Measurements from ENCODE around the gene BCL11B.

BCL11B gene

DNA sequence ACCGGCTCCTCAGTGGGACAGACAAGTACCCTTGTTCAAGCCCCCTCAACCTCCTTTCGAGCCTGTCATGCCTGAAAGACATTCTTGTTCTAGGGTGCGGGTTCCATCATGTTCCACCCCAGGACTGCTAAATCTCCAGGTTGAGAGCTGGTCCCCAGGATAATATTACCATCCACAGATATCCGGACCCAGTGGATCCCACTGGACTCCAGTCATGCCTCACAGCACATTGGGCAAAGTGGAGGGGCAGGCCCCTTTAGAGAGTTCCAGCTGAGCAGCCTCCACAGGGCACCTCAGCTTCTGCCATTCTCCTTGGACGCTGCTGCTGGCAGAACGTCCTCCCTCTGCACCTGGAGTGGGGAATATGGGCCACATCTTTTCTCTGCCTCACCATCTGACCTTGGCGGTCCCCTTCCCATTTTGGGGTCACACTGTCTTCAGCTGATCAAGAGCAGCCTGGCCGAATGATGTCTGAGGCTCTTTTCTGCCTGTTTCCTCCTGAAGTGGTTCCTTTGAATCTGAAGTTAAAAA, 137.4 kb downstream of the BCL11B start:
- no peak for DNase-seq (ENCODE audit: low read depth)

DNA sequence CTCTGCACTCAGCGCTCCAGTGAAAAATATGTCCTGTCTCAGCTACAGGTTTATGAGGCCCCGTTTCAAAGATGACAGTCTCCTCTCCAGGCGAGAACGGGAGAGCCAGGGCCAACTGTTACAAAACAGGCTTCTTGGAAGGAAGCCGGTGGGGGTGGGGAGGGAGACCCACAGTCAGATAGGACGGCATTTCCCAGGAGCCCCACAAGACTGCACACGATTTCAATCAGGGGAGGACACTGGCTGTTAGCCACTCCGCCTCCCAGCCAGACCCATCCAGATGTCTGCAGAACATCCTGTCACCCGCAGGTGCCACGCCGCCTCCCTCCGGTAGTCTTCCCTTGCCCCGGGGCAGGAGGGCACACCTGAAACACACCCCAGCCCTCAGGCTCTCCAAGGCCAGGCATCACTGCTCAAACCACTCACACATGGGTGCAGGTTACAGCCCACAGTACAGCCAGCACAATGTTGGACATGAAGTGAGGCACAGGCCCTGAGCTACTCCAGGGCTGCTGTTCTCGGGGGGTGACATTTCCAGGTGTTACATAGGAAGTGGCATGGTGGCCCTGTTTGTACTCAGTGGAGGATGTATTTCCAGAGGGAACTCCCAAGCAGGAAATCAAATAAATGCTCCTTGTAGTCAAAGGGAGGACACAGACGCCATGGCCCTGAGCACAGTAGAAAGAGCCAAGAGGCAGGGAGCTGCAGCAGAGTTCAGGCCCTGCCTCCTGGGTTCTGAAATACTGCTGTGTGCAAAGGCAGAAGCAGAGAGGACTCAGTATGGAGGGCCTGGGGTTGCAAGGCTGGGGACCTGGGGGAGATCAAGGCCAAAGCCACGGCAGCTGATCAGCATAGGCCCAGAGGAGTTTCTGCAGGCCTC, 138.1 kb downstream of the BCL11B start:
- no peak for DNase-seq (ENCODE audit: low read depth)

DNA sequence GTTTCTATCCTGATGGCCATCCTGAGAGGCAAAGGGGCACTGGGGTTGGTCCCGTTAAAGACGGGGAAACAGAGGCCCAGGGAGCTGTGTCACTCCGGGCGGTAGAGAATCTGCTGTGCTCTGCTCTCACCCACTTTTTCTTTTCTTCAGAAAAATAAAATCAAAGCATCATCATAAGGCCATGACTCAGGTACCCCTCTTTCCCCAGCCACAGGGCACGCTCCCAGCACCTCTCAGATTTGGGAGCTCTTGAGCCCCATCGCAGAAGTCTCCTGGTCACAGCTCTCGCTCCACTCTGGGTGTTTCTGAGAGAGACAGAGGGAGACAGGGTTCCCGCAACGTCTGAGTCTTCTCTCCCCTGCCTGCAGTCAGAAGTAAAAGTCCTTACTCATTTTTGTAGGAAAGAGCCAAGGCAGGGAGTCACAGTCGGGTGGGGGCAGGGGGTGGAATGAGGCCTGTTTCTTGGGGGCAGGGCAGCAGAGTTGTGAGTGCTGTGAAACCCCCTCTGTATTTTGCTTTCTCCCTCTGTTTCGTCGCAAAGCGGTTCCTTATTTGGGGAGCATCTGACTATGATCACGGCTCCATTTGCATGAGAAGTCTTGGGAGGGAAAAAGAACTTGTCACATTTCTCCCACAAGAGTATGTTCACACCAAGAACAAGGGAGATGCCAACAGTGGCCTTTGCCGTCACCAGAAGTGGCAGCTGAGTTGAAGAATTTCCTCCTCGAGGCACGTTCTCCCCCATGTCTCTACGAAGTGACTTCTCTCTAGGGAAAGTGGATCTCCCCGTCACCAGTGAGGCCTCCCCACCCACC, 139.0 kb downstream of the BCL11B start:
- DNase-seq (ENCODE audit: low read depth) = no peak

DNA sequence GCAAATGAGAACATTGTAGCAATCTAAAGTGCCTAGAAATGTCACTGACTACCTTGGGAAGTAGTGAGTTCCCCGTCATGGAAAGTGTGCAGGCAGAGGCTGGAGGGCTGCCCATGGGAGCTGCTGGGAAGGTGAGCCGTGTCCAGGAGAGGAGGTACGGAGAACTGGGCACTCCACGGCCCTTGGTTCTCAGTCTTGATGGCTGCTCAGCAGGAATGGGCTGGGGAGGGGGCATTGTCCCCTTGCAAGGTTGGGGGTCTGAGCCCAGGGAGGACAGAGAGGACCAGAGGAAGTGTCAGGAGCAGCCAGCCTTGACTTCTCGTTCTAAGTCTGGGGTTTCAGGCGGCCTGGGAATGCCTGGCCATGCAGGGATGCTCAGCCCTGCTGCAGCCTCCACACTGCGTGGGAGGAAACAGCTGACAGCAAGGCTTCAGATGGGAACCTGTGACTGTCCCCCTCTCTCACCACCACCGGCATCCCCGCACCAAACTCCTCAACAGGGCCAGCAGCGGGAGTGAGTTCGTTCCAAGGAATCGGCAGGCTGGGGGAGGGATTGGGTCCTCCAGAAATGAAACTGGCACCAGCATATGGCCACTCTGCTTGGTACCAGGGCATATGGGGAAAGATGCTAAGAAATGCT, 140.2 kb downstream of the BCL11B start:
- no peak for DNase-seq (ENCODE audit: low read depth)

DNA sequence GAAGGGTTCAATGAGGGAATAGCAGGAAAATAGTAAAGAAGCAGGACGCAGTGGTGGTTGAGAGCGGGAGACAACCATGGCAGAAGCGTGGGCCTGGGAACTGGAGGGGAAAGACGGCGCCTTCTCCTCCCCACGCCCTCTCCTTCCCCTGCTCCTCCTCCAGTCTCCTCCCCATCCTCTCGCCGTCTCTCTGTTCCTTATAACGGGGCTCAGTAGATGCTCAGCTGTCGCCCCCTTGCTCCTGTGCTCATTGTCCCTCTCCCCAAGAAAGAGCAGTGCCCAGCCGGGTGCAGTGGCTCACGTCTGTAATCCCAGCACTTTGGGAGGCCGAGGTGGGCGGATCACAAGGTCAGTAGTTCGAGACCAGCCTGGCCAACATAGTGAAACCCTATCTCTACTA, 142.0 kb downstream of the BCL11B start:
- no peak for DNase-seq (ENCODE audit: low read depth)

DNA sequence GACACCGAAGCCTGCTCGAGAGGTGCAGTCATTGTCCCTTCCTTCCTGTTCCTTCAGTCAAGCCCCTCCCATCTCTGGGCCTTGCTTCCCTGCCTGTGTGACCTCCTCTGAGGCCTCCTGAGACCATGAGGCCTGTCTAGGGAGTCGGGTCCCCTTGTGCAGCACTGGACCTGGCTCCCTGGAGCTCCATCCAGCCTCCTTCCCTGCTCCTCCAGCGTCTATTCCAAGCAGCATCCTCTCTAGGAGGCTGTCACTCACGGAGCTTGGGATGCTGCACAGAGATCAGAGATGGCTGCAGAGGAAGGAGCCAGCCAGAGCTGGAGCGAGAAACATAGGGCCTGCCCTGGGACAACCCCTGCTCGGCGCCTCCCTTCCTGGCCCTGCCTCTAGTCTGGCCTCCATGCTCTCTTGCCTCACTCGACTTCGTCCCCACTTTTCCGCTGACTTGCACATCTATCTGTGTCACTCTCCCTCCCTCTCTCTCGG, 142.7 kb downstream of the BCL11B start:
- no peak for DNase-seq (ENCODE audit: low read depth)

DNA sequence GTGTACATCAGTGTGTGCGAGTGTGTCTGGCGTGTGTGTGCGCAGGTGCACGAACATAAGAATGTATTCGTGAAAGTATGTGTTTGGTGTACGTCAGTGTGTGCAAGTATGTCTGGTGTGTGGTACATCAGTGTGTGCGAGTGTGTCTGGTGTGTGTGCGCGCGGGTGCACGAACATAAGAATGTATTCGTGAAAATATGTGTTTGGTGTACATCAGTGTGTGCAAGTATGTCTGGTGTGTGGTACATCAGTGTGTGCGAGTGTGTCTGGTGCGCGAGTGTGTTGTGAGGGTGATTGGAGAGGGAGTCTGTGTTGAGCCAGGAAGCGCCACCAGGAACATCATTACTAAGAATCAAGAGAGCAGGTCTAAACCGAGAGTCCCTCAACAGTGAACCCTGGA, 143.8 kb downstream of the BCL11B start:
- no peak for DNase-seq (ENCODE audit: low read depth)

DNA sequence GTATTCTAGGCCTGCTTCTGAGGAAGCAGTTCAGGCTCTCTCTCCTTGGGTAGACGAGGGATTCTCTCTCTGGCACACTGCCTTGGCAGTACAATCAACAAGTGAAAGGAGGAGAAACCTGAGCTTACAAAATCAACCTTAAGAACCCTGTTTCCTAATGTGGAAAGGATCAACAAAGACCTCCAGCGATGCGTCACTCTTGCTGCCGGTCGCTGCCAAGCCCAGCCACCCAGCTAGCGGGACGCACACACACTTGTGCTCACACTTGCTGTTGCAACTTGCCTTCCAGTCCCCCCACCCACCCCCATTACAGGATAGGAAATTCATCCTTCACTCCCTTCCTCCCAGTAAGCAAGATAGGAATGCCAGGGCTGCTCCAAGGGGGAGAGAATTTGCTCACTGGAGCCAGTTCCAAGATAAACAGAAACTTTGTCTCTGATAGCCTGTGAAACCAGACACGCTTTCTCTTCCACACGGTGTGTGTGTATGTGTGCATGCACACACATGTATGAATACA, 144.3 kb downstream of the BCL11B start:
- no peak for DNase-seq (ENCODE audit: low read depth)

DNA sequence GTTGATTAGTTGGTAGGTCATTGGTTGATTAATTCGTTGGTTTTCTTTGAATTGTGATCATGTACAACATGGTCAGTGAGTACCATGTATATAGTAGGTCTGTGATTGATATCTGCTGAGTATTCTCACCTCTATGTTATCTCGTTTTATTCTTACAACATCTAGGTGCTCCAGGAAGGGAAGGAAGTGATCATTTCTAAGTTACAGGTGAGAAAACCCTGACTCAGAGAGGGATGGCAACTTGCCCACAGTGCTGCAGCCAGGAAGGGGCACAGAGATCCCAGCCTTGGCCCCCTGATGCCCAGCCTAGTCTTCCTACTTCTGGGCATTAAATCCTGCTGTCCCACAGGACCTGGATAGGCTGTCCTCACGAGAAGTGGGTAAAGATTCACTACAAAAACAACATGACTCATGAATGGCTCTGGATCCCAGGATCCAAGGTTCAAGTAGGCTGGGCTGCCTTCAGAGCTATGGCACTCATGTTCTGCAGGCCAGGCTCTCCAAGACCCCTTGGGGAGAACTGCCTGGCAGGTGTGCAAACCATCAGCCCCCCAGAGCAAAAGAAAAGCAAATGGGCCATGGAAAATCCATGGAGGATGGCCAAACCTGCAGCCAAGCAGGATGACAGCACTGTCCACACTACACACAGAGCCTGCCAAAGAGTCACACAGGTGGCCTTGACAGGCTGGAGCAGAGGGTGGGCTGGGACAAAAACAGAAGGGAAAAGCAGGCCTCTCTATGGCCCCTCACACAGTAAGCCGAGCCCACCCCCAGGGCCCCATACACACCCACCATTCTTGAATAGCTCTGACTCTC, 146.2 kb downstream of the BCL11B start:
- no peak for DNase-seq (ENCODE audit: low read depth)

DNA sequence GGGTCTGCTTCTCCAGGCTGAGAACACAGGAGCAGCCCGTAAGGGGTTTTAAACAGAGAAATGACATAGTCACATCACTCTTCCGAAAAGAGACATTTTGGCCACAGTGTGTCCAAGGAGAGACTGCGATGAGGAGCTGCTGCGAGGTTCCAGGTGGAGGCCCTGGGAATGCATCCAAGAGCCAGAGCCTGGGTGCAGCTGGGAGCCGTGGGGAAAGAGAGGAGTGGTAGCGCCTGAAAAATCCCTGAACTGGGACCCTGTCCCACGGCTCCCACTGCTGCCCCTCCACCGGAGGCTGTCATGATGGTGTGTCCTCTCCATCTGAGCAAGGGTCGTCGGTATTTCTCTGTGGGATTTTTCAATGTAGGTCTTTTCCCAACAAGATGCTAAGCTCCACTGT, 146.9 kb downstream of the BCL11B start:
- no peak for DNase-seq (ENCODE audit: low read depth)

DNA sequence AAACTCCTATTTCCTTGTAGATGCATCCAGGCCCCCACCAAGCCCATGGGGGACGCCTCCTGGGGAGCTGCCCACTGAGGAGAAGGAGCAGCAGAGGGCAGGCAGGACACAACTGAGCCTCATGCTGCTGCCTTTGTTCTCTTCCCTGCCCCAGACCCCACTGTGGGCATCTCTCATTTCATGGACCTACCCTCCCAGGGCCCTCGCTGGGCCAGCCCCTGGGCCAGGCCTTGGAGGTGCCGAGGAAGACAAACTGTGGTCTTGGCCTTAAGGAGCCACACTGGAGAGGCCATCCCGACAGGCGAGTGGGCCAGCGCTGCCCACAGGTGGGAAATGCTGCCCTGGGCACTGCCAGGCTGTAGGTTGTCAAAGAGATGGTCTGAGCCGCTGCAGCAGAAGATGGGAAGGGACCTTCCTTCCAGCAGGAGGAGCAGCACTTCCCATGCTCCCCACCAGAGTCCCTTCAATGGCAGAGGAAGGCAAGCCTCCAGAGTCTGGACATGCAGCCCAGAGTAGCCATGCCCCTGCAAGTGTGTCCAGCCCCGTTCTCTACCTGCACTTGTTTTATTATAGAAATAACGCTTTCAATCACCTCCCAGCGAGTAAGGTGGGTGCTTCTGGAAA, 147.4 kb downstream of the BCL11B start:
- no peak for DNase-seq (ENCODE audit: low read depth)

DNA sequence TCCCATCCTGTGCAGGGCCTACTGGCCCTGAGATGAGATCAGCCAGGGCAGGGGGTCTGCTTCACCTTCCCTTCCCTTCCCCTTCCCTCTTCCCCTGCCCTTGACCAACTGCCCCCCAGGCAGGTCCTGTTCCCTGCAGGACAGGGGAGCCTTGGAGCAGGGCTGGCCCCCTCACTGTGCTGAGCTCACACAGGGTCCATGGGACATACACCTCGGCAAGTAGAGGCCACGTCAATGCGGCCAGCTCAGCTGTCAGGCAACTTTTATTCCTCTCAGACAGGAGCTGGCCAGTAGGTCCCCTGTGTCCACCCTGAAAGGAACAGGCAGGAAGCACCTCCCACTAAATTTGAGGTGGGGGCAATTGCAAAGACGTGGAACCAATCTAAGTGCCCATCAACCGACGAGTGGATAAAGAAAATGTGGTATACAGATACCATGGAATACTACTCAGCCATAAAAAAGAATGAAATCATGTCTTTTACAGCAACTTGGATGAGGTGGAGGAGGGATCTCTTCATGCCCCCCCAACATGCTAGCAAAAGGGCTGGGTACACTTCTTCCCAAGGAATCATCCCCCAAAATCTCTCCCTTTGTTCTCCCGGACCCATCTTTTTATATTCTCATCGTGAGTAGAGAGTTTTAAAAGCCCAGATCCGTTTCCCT, 148.7 kb downstream of the BCL11B start:
- no peak for DNase-seq (ENCODE audit: low read depth)

DNA sequence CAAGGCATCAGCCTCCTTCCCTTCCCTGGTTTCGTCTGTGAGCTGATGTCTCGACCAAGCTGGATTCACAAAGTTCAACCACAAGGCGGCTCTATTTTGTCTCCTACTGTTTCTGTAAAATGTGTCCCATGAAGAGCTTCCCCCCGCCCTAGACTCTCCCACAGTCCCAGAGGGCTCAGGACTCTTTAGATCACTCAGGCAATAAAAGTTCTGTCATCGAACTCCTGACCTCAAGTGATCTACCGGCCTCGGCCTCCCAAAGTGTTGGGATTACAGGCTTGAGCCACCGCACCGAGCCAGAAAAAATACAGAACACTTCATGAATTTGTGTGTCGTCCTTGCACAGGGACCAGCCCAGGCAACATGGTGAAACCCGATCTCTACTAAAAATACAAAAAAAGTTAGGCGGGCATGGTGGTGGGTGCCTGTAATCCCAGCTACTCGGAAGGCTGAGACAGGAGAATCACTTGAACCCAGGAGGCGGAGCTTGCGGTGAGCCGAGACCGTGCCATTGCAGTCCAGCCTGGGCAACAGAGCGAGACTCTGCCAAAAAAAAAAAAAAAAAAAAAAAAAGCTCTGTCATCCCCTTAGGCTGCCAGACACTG, 149.4 kb downstream of the BCL11B start:
- no peak for DNase-seq (ENCODE audit: low read depth)

DNA sequence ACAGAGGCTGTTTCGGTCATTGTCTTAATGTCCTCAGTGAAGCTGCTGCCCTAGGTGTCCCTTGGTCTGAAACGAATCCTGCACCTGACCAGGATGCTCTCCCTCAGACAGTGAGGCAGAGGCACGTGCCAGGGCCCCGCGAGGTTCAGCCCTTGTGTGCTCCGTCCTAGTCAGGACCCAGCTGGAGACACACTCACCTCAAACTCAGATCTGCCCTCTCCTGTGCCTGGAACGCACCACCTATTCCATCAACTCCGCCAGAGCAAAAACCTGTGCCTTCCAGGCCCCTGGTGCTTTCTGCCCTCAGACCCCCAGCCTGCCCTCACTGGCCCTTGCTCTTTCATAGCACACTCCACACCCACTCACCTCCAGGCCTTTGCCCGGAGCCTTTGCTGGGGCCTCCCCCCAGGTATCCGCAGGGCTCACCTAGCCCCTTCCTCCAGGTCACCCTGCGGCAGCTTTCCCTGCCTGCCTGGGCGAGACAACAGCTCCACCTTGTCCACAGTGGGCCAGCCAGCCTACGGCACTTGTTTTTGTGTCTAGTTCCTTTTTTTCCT, 150.6 kb downstream of the BCL11B start:
- no peak for DNase-seq (ENCODE audit: low read depth)

DNA sequence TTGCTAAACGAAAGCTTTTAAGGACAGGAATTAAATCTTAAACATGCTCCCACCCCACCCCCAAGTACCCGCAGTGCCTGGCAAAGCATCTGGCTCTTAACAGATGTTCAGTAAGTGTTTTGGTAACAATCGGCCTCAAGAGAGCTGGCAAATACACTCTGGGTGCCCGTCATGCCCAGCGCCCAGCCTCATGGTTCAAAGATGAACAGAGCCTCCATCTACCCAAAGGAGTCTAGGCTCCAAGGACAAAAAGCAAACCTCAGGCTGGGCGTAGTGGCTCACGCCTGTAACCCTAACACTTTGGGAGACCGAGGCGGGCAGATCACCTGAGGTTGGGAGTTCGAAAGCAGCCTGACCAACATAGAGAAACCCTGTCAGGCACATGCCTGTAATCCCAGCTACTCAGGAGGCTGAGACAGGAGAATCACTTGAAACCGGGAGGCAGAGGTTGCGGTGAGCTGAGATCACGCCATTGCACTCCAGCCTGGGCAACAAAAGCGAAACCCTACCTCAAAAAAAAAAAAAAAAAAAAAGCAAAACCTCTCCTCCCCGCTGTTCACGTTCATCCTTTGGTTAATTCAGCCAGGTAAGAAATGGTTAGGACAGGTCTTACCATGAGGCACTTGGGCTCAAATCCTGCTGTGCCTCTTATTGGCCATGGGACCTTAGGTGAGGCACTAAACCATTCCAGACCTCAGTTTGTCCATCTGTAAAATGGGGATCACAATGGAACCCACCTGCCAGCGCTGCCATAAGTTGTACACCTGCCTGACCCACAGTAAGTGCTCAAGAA, 151.3 kb downstream of the BCL11B start:
- DNase-seq (ENCODE audit: low read depth) = no peak

DNA sequence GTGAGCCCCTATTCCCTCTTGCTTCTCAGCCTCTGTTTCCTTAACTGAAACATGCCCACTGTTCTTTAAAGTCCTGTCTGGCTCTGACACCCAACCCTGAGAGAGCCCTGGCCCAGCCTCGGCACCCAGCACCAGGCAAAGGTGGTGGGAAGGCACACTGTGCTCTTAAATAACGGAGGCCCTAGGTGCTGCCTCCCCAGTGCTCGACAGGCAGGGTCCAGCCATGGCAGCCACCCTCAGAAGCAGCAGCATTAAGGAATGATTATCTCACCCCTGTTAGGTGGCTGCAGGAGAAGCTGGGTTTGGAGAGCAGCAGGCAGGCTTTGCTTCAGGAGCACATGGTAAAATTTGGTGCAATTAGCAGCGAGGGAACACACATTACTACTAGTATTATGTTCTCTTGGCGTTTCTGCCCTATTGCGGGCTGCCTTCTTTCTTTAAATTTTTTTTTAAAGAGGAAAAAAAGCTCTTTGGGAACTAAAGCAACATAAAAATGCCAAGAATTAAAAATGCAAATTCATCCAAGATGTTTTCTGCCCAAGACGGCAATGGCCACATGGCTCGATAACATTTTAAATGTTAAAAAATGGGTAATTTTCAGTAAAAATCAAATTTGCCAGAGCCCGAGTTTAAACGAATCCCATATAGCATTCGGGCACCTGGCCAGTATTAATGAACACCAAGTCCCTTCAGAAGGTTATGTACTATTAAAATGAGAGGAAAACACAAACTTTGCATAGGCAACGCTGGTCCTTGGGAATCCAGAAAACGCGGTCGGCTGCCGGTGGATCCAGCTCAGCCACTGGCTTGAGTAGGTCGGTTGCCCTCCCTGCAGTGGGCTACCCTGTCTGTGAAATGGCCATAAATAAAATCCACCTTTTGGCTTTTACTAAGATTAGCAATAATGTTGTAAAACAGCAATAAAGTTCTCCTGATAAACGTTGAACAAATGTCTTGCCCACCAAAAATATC, 152.2 kb downstream of the BCL11B start:
- DNase-seq (ENCODE audit: low read depth) = no peak

Measured in CMK (cell line).